HG02678 (cell line): ENCODE data around the gene PRR36.

Source experiments
- ATAC-seq: cut with Tn5 transposase; IDR thresholded peaks from one replicate; pipeline ENCODE4 v1.9.1; 2021; ENCODE audit warnings: mild to moderate bottlenecking, moderate library complexity; ENCODE audit not compliant: unreplicated experiment

Gene PRR36

GRCh38 chr19:7913652-7914051 is 39.5 kb upstream of the PRR36 start:
- no peak for ATAC-seq

GRCh38 chr19:7912697-7913564 is 38.7 kb upstream of the PRR36 start:
- ATAC-seq = no peak

- ATAC-seq = no peak
Observed at GRCh38 chr19:7912144-7912696, 38.0 kb upstream of the PRR36 start.

- no peak for ATAC-seq
Observed at GRCh38 chr19:7911508-7912143, 37.4 kb upstream of the PRR36 start.

- ATAC-seq = no peak
Observed at GRCh38 chr19:7910321-7911161, 36.4 kb upstream of the PRR36 start.

- ATAC-seq = no peak
Observed at GRCh38 chr19:7909471-7910067, 35.4 kb upstream of the PRR36 start.

GRCh38 chr19:7908742-7909461 is 34.7 kb upstream of the PRR36 start:
- no peak for ATAC-seq

GRCh38 chr19:7908078-7908699 is 34.0 kb upstream of the PRR36 start:
- no peak for ATAC-seq

GRCh38 chr19:7907544-7907943 is 33.4 kb upstream of the PRR36 start:
- no peak for ATAC-seq

GRCh38 chr19:7907122-7907521 is 32.9 kb upstream of the PRR36 start:
- no peak for ATAC-seq

GRCh38 chr19:7905859-7906258 is 31.7 kb upstream of the PRR36 start:
- ATAC-seq = no peak

- ATAC-seq = no peak
Observed at GRCh38 chr19:7905268-7905667, 31.1 kb upstream of the PRR36 start.

- peak; percentile 36 for ATAC-seq
Observed at GRCh38 chr19:7904074-7905020, 30.2 kb upstream of the PRR36 start.

- peak; percentile 88 for ATAC-seq
Observed at GRCh38 chr19:7903244-7904073, 29.3 kb upstream of the PRR36 start, which contains the start of gene MAP2K7. TSS of gene MAP2K7 (plus strand) at chr19:7903877. CDS start at chr19:7903945, 68 bp downstream.

GRCh38 chr19:7902796-7903243 is 28.6 kb upstream of the PRR36 start:
- ATAC-seq = no peak

GRCh38 chr19:7901337-7901736 is 27.1 kb upstream of the PRR36 start:
- no peak for ATAC-seq

- ATAC-seq = no peak
Observed at GRCh38 chr19:7900931-7901330, 26.7 kb upstream of the PRR36 start.
